Left lung (tissue), 10 donors: ENCODE results near the gene BTN1A1. TPM values are rescaled to one million over a fixed set of nuclear protein-coding genes. Genes with fewer than 3 reads are reported as not detected.
A peak's percentile ranks its signal among the peaks of the same experiment; 100 is the strongest.

Source experiments
- ATAC-seq: fragments of 200-7000 bp; cut with Tn5 transposase; one replicate; pipeline ENCODE4 v1.9.1; 2020; ENCODE audit warnings: moderate library complexity
- DNase-seq, 4 donors: peaks; one replicate each; pipeline ENCODE4 v3.0.0-alpha.2; 2013 to 2020
- H3K27ac ChIP-seq, 2 donors: fragments of 200-600 bp; sonication (generic) in 1 of 2; one replicate each; pipeline versions ENCODE4 v1.5.0 to v1.8.0; 2020 to 2021
- H3K27me3 ChIP-seq, 2 donors: fragments of 200-600 bp; sonication (generic) in 1 of 2; one replicate each; pipeline versions ENCODE4 v1.5.0 to v1.8.0; 2020 to 2021
- H3K36me3 ChIP-seq, 2 donors: fragments of 200-600 bp; sonication (generic) in 1 of 2; one replicate each; pipeline versions ENCODE4 v1.5.0 to v1.8.0; 2020 to 2021
- H3K4me1 ChIP-seq, 2 donors: fragments of 200-600 bp; one replicate each; pipeline ENCODE4 v1.8.0; 2021
- H3K4me3 ChIP-seq, 2 donors: fragments of 200-600 bp; sonication (generic) in 1 of 2; one replicate each; pipeline versions ENCODE4 v1.5.0 to v1.8.0; 2020 to 2021; ENCODE audit warnings: mild to moderate bottlenecking in 1 of 2
- H3K9me3 ChIP-seq, 2 donors: fragments of 200-600 bp; sonication (generic) in 1 of 2; one replicate each; pipeline versions ENCODE4 v1.5.0 to v1.8.0; 2020 to 2021
- CTCF ChIP-seq, 2 donors: fragments of 200-600 bp; sonication (generic) in 1 of 2; IDR thresholded peaks; one replicate each; pipeline versions ENCODE4 v1.5.0 to v1.8.0; 2021; ENCODE audit warnings: antibody characterized with exemption in 2 of 2
- intact Hi-C, 2 donors: fragments of 100-400 bp; cut with DNase I; formaldehyde crosslinking; loops; one replicate each; pipeline versions ENCODE4 v1.11.2 to v1.14.2; 2022
- polyA plus RNA-seq, 6 donors: library from polyadenylated mRNA; unstranded; fragments of 120-200 nt; gene quantifications; one replicate each; pipeline ENCODE4 v1.2.1, GENCODE V29; 2013; ENCODE audit not compliant: insufficient read length in 6 of 6
- total RNA-seq, 2 donors: library from RNA; stranded (reverse); fragmentation: NEBNext Ultra II Directional; extraction: Animal tissue kit (Norgen Biotek cat#: 25700); gene quantifications; one replicate each; pipeline ENCODE4 v1.2.1, GENCODE V29; 2021
- donor health status: DM: no; HTN: yes; CAD: no.
- donor health status: DM: no; HTN: no; CAD: no.

The BTN1A1 gene
- total and polyA plus RNA-seq, 8 donors, result 0.15 to 0.32 (median 0.23) TPM; not detected in 2

- Histone ChIP-seq H3K9me3 (no peaks in the 10 kb centered on the region), H3K4me3 (no peak overlapping the region), H3K27me3 (no peaks in the 10 kb centered on the region), H3K27ac (no peak overlapping the region), H3K4me1 (peaks cover 0 to 34% of the 10 kb centered on the region in 2 donors), H3K36me3 (no peaks in the 10 kb centered on the region)
- intact Hi-C loops, result no loop called here
- no peak for ATAC-seq
- DNase-seq, result no peak
- TF ChIP-seq CTCF (IDR thresholded peaks at IDR 0.05), result no peak
Measured at GRCh38 chr6:26552205-26552604, 52.1 kb downstream of the BTN1A1 start.

DNA sequence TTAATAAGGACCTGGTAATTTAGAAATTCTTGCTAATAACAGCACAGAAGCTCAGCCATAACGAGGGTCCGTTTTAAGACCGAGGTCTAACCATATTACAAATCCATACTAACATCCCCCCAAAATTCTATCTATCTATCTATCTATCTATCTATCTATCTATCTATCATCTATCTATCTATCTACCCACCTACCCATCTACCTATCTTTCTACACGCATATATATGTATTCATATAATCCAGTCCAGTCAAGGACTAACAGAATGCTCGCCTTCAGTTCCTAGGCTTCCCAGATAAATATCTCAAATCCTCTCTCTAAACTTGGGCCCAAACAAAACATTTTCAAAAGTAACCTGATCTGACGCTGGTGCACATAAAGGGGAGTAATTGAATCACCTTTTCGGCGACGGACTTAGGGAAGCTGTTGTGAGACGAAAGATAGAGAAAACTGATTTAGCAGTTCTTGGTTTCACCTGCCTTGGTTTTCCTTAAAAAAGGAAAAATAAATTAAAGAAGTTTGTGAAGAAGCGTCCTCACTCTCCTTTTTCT is 52.6 kb downstream of the BTN1A1 start:
- Histone ChIP-seq H3K9me3 (no peaks in the 10 kb centered on the region), H3K4me1 (peaks cover 0 to 34% of the 10 kb centered on the region in 2 donors), H3K4me3 (peak overlapping the region; percentile 41 to 48), H3K27me3 (no peaks in the 10 kb centered on the region), H3K27ac (no peak overlapping the region), H3K36me3 (no peaks in the 10 kb centered on the region)
- ATAC-seq (no peak), DNase-seq (no peak)
- no peak for TF ChIP-seq CTCF (IDR thresholded peaks at IDR 0.05)
- intact Hi-C loops, result no loop called here

- DNase-seq (peak in 3 of 4 donors; percentile 70 to 84 (median 78)), ATAC-seq (peak; percentile 75)
- Histone ChIP-seq H3K9me3 (no peaks in the 10 kb centered on the region), H3K4me1 (peaks cover 0 to 34% of the 10 kb centered on the region in 2 donors), H3K4me3 (peak overlapping the region; percentile 41 to 48), H3K27ac (peak overlapping the region; percentile 61 to 79), H3K27me3 (no peaks in the 10 kb centered on the region), H3K36me3 (no peaks in the 10 kb centered on the region)
- intact Hi-C loops, result no loop called here
- no peak for TF ChIP-seq CTCF (IDR thresholded peaks at IDR 0.05)
Measured at GRCh38 chr6:26553264-26553634, 53.1 kb downstream of the BTN1A1 start.

DNA sequence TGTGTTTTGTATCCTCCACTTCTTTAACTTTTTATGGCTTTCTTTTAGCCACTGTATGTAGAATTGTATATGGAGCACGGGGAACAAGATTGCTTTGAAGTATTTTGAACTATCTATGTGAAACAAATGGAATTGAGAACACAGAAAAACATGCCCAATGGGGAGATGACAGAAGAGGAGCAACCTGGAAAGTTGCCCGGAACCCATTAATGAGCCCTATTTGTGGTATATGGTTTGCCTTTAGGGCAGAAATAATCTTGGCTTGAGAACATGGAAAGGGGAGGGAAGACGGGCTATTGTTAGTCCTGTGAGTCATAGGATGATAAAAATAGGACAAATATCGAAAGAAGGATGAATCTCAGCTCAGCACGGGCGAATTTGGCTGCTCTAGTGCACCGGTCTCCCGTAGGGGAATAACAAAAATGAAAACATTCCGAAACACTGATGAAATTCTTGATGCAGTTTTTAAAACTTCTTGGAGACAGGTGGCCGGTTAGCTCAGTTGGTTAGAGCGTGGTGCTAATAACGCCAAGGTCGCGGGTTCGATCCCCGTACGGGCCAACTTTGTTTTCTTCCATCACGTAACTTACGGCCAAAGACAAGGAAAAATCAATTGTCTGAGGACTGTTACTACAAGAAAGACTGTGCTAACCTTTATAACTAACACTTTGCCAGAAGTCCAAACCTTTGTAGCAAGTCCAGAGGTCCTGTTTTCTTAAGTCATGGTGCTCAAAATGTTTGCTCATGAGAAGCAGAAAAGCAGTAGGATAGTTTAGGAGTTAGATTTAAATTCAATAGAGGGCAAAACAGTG is 53.7 kb downstream of the BTN1A1 start:
- Histone ChIP-seq H3K27me3 (no peaks in the 10 kb centered on the region), H3K4me3 (peak overlapping the region; percentile 41 to 48), H3K36me3 (no peaks in the 10 kb centered on the region), H3K27ac (peak overlapping the region; percentile 61 to 79), H3K4me1 (peaks cover 0 to 34% of the 10 kb centered on the region in 2 donors), H3K9me3 (no peaks in the 10 kb centered on the region)
- TF ChIP-seq CTCF (IDR thresholded peaks at IDR 0.05), result no peak
- DNase-seq, result peak in 3 of 4 donors; percentile 70 to 86 (median 82)
- intact Hi-C loops, result no loop called here
- peak; percentile 70 for ATAC-seq

GRCh38 chr6:26554447-26554696 is 54.3 kb downstream of the BTN1A1 start:
- ATAC-seq, result no peak
- Histone ChIP-seq H3K27me3 (no peaks in the 10 kb centered on the region), H3K4me3 (peak overlapping the region; percentile 41 to 48), H3K9me3 (no peaks in the 10 kb centered on the region), H3K4me1 (peaks cover 0 to 34% of the 10 kb centered on the region in 2 donors), H3K27ac (peak overlapping the region; percentile 21 to 79), H3K36me3 (no peaks in the 10 kb centered on the region)
- intact Hi-C loops, result no loop called here
- DNase-seq, result no peak
- TF ChIP-seq CTCF (IDR thresholded peaks at IDR 0.05), result no peak
